ENCODE results near the gene PACS1. TPM values are rescaled to one million over a fixed set of nuclear protein-coding genes. Genes with fewer than 3 reads are reported as not detected.

Gene PACS1
- polyA plus RNA-seq, 1 of the 3 experiments (the other 2 are of a cell fraction) = 37.3 TPM

GRCh38 chr11:66143264-66143566, 73.1 kb downstream of the PACS1 start:
- H3K27ac ChIP-seq (ENCODE audit: low read depth in 2 of 2, low read length in 1 of 2) = peak overlapping the region; percentile 18 to 52

GRCh38 chr11:66143996-66144678, 74.1 kb downstream of the PACS1 start:
- H3K4me1 ChIP-seq (ENCODE audit: control insufficient read depth in 1 of 2, insufficient read depth in 2 of 2, low read depth in 1 of 2, low read length in 1 of 2) = peaks cover 12 to 20% of the 10 kb centered on the region in 2 experiments
- H3K4me2 ChIP-seq = no peak overlapping the region
- TF ChIP-seq MEF2A (IDR thresholded peaks at IDR 0.05; ENCODE audit: borderline replicate concordance, low read depth) = no peak
- TF ChIP-seq TAF1 (IDR thresholded peaks at IDR 0.05; ENCODE audit: borderline replicate concordance, low read depth, low read length) = no peak
- TF ChIP-seq EP300 (IDR thresholded peaks at IDR 0.05; ENCODE audit: borderline replicate concordance in 1 of 2, low read depth in 1 of 2, low read length in 1 of 2) = no peak
- no peak for TF ChIP-seq NFIC (IDR thresholded peaks at IDR 0.05; ENCODE audit: borderline replicate concordance)
- no peak for TF ChIP-seq ELF1 (IDR thresholded peaks at IDR 0.05)
- TF ChIP-seq FOSL2 (IDR thresholded peaks at IDR 0.05; ENCODE audit: borderline replicate concordance, low read depth) = no peak
- TF ChIP-seq USF1 (IDR thresholded peaks at IDR 0.05; ENCODE audit: borderline replicate concordance, low read depth) = no peak
- no peak for TF ChIP-seq YY1 (IDR thresholded peaks at IDR 0.05; ENCODE audit: low read depth)
- no peak for TF ChIP-seq SMC3 (IDR thresholded peaks at IDR 0.05; ENCODE audit: low read depth, low read length)
- TF ChIP-seq CHD2 (IDR thresholded peaks at IDR 0.05; ENCODE audit: low read length, partially characterized antibody) = no peak
- H3K27ac ChIP-seq (ENCODE audit: low read depth in 2 of 2, low read length in 1 of 2) = no peak overlapping the region
- no peaks in the 10 kb centered on the region for H3K27me3 ChIP-seq (ENCODE audit: insufficient read depth)
- peaks cover 0 to 24% of the 10 kb centered on the region in 2 experiments for H3K36me3 ChIP-seq (replicated peaks in 1 of 2; ENCODE audit: control insufficient read depth in 1 of 2, insufficient read depth in 2 of 2, low read length in 1 of 2)
- no peak for DNase-seq
- ChIA-PET POLR2A (no interaction called here), CTCF (interaction anchor here (1.0 to 1.7 kb wide), 3 partner anchors 10 to 78 kb away, joined by 3 to 6 read pairs (median 5); no protein-coding TSS in a partner anchor)
- WGBS (ENCODE audit: low lambda C conversion rate) = 95% methylated on average over 5 of the region's 5 CpGs
- H3K9me3 ChIP-seq = peaks cover 8% of the 10 kb centered on the region
- no peak overlapping the region for H3K4me3 ChIP-seq (ENCODE audit: low read depth in 2 of 2, low read length in 1 of 2)
- no peak overlapping the region for H2AFZ ChIP-seq (ENCODE audit: low read depth)
- no peaks in the 10 kb centered on the region for H3K9me2 ChIP-seq
- peaks cover 9% of the 10 kb centered on the region for H3F3A ChIP-seq (replicated peaks; ENCODE audit: insufficient read depth)
- no peak overlapping the region for H3K9ac ChIP-seq
- peaks cover 91% of the 10 kb centered on the region for H3K79me2 ChIP-seq (ENCODE audit: insufficient read depth)
- H4K20me1 ChIP-seq (ENCODE audit: insufficient read depth) = peaks cover 3% of the 10 kb centered on the region; the same call in 1 of the 2 replicates

More at GRCh38 chr11:66143264-66143566, 73.1 kb downstream of the PACS1 start:
- H3K9me3 ChIP-seq = peaks cover 8% of the 10 kb centered on the region
- H3K36me3 ChIP-seq (replicated peaks in 1 of 2; ENCODE audit: control insufficient read depth in 1 of 2, insufficient read depth in 2 of 2, low read length in 1 of 2) = peaks cover 0 to 24% of the 10 kb centered on the region in 2 experiments
- 93% methylated on average over 3 of the region's 3 CpGs for WGBS (ENCODE audit: low lambda C conversion rate)
- no peaks in the 10 kb centered on the region for H3K27me3 ChIP-seq (ENCODE audit: insufficient read depth)
- ChIA-PET POLR2A (no interaction called here), CTCF (interaction anchor here (1.4 kb wide), 1 partner anchor 79 kb away, joined by 5 read pairs; no protein-coding TSS in a partner anchor)
- H3K9me2 ChIP-seq = no peaks in the 10 kb centered on the region
- peaks cover 12 to 20% of the 10 kb centered on the region in 2 experiments for H3K4me1 ChIP-seq (ENCODE audit: control insufficient read depth in 1 of 2, insufficient read depth in 2 of 2, low read depth in 1 of 2, low read length in 1 of 2)
- no peak overlapping the region for H3K4me2 ChIP-seq
- peaks cover 3% of the 10 kb centered on the region; the same call in 1 of the 2 replicates for H4K20me1 ChIP-seq (ENCODE audit: insufficient read depth)
- H3K4me3 ChIP-seq (ENCODE audit: low read depth in 2 of 2, low read length in 1 of 2) = no peak overlapping the region
- H2AFZ ChIP-seq (ENCODE audit: low read depth) = no peak overlapping the region
- no peak for TF ChIP-seq IRF3 (IDR thresholded peaks at IDR 0.05; ENCODE audit: low read depth, low read length)
- TF ChIP-seq GABPA (IDR thresholded peaks at IDR 0.05; ENCODE audit: low read depth) = no peak
- no peak for TF ChIP-seq FOSL2 (IDR thresholded peaks at IDR 0.05; ENCODE audit: borderline replicate concordance, low read depth)
- TF ChIP-seq NRF1 (IDR thresholded peaks at IDR 0.05; ENCODE audit: low read depth, low read length) = no peak
- no peak for TF ChIP-seq USF1 (IDR thresholded peaks at IDR 0.05; ENCODE audit: borderline replicate concordance, low read depth)
- no peak for TF ChIP-seq PBX3 (IDR thresholded peaks at IDR 0.05)
- TF ChIP-seq MXI1 (IDR thresholded peaks at IDR 0.05; ENCODE audit: low read depth, low read length) = no peak
- no peak for TF ChIP-seq RXRA (IDR thresholded peaks at IDR 0.05; ENCODE audit: borderline replicate concordance, low read depth)
- TF ChIP-seq NFIC (IDR thresholded peaks at IDR 0.05; ENCODE audit: borderline replicate concordance) = no peak
- no peak for TF ChIP-seq RFX5 (IDR thresholded peaks at IDR 0.05; ENCODE audit: low read length)
- peaks cover 9% of the 10 kb centered on the region for H3F3A ChIP-seq (replicated peaks; ENCODE audit: insufficient read depth)
- no peak overlapping the region for H3K9ac ChIP-seq
- H3K79me2 ChIP-seq (ENCODE audit: insufficient read depth) = peaks cover 93% of the 10 kb centered on the region
- DNase-seq = no peak

Measured in SK-N-SH (cell line).